Measurements from ENCODE around the gene MIER2.

- no peak for TF ChIP-seq CTCF (IDR thresholded peaks at IDR 0.05)
- TF ChIP-seq REST (IDR thresholded peaks at IDR 0.05) = no peak
- TF ChIP-seq POLR2A (IDR thresholded peaks at IDR 0.05; ENCODE audit: low read length) = no peak
- TF ChIP-seq RCOR1 (IDR thresholded peaks at IDR 0.05; ENCODE audit: low read depth, low read length) = no peak
- TF ChIP-seq ESRRA (IDR thresholded peaks at IDR 0.05; ENCODE audit: borderline replicate concordance, low read length) = no peak
- TF ChIP-seq TFCP2L1 (CRISPR knock-in tag; IDR thresholded peaks at IDR 0.05) = no peak
Measured at GRCh38 chr19:368630-369024, 24.0 kb upstream of the MIER2 start.

Measured in A549 (cell line).